HCT116 (cell line): ENCODE results near the gene WNK4. TPM values are rescaled to one million over a fixed set of nuclear protein-coding genes. Genes with fewer than 3 reads are reported as not detected.

Experiments
- ATAC-seq: fragments of 200-7000 bp; cut with Tn5 transposase; 2 replicates; pipeline ENCODE4 v1.9.1; 2020; ENCODE audit warnings: mild to moderate bottlenecking, moderate library complexity
- BruUV-seq: library from RNA; stranded (reverse); fragments of 400-500 nt; replicated peaks from 2 replicates; lab custom pipeline; 2021; lab: Mats Ljungman, UMichigan
- CTCF ChIA-PET: fragments of 300-600 bp; sonication (Branson Sonifier 250); formaldehyde crosslinking; loops from one replicate; lab custom pipeline; 2021; ENCODE audit warnings: antibody characterized with exemption; lab: Charles Lee
- POLR2A ChIA-PET: fragments of 300-600, 350-600 bp; sonication (Branson Sonifier 250); formaldehyde crosslinking; loops from one replicate; lab custom pipeline; 2021; ENCODE audit warnings: antibody characterized with exemption; lab: Charles Lee
- RAD21 ChIA-PET, 2 experiments: fragments of 300-600 bp; sonication (Branson Sonifier 250); formaldehyde crosslinking; loops; one replicate each; lab custom pipeline; 2023; ENCODE audit warnings: low total read pairs in 2 of 2; ENCODE audit not compliant: uncharacterized antibody in 2 of 2, unreplicated experiment in 2 of 2, low non-redundant PET in 1 of 2; lab: Charles Lee
- DNase-seq: peaks from one replicate; pipeline ENCODE4 v3.0.0-alpha.2; 2010; ENCODE audit warnings: low read depth, low spot score
- H2AFZ ChIP-seq: fragments of 200-600 bp; shearing (Covaris generic), sonication (generic); 2 replicates; pipeline ENCODE4 v1.6.1; 2017; ENCODE audit warnings: low read depth, mixed run types, mixed read lengths, antibody characterized with exemption, low read length; ENCODE audit not compliant: poor library complexity, severe bottlenecking
- H3K27ac ChIP-seq: 2 replicates; pipeline ENCODE4 v1.5.1; 2012; ENCODE audit warnings: low read depth, low read length
- H3K27me3 ChIP-seq: fragments of 200-600 bp; sonication (generic); 2 replicates; pipeline ENCODE4 v1.6.1; 2016; ENCODE audit warnings: mixed run types, low read length, mixed read lengths; ENCODE audit not compliant: insufficient read depth
- H3K36me3 ChIP-seq, 2 experiments: fragments of 200-500 bp in 1 of 2; fragments of 200-600 bp in 1 of 2; sonication (Bioruptor generic) in 1 of 2; sonication (generic) in 1 of 2; 2 replicates each; pipeline versions ENCODE4 v1.5.1 to v1.6.1; 2014 to 2016; ENCODE audit warnings: low read length in 2 of 2, inconsistent platforms in 1 of 2, mixed read lengths in 1 of 2, mixed run types in 1 of 2; ENCODE audit not compliant: insufficient read depth in 2 of 2, control insufficient read depth in 1 of 2
- H3K4me1 ChIP-seq, 2 experiments: fragments of 200-600 bp in 1 of 2; sonication (generic) in 1 of 2; 2 replicates each; pipeline versions ENCODE4 v1.5.1 to v1.6.1; 2012 to 2017; ENCODE audit warnings: low read length in 2 of 2, inconsistent platforms in 1 of 2, mild to moderate bottlenecking in 1 of 2, mixed read lengths in 1 of 2, mixed run types in 1 of 2, moderate library complexity in 1 of 2; ENCODE audit not compliant: insufficient read depth in 2 of 2, control insufficient read depth in 1 of 2
- H3K4me2 ChIP-seq: fragments of 200-600 bp; sonication (generic); 2 replicates; pipeline ENCODE4 v1.6.1; 2017; ENCODE audit warnings: mixed run types, low read length, mixed read lengths
- H3K4me3 ChIP-seq, 2 experiments: fragments of 200-600 bp in 1 of 2; sonication (generic) in 1 of 2; replicated peaks in 1 of 2; 2 replicates each; pipeline ENCODE4 v1.5.1; 2011 to 2016; ENCODE audit warnings: low read length in 2 of 2, control low read depth in 1 of 2, low read depth in 1 of 2, mild to moderate bottlenecking in 1 of 2, mixed read lengths in 1 of 2, mixed run types in 1 of 2
- H3K79me2 ChIP-seq: fragments of 200-600 bp; sonication (generic); 2 replicates; pipeline ENCODE4 v1.6.1; 2017; ENCODE audit warnings: mild to moderate bottlenecking, mixed run types, low read length, moderate library complexity, mixed read lengths; ENCODE audit not compliant: insufficient read depth
- H3K9ac ChIP-seq: fragments of 200-600 bp; sonication (generic); 2 replicates; pipeline ENCODE4 v1.6.1; 2016; ENCODE audit warnings: low read length, mixed read lengths
- H3K9me2 ChIP-seq: fragments of 200-600 bp; sonication (generic), shearing (Covaris generic); 2 replicates; pipeline ENCODE4 v1.6.1; 2017; ENCODE audit warnings: mixed run types, mild to moderate bottlenecking, moderate library complexity; ENCODE audit not compliant: insufficient read depth
- H3K9me3 ChIP-seq, 2 experiments: fragments of 200-500 bp in 1 of 2; fragments of 200-600 bp in 1 of 2; sonication (Bioruptor generic) in 1 of 2; sonication (generic) in 1 of 2; 2 replicates each; pipeline ENCODE4 v1.6.1; 2014 to 2017; ENCODE audit warnings: low read length in 2 of 2, mixed read lengths in 2 of 2, inconsistent platforms in 1 of 2, low read depth in 1 of 2, mild to moderate bottlenecking in 1 of 2, mixed run types in 1 of 2, moderate library complexity in 1 of 2; ENCODE audit not compliant: control insufficient read depth in 1 of 2, insufficient read depth in 1 of 2
- H4K20me1 ChIP-seq: fragments of 200-600 bp; sonication (generic), shearing (Covaris generic); 2 replicates; pipeline ENCODE4 v1.6.1; 2017; ENCODE audit warnings: mixed run types, mild to moderate bottlenecking, moderate library complexity; ENCODE audit not compliant: insufficient read depth
- CEBPB ChIP-seq: IDR thresholded peaks from 2 replicates; pipeline ENCODE4 v1.6.1; 2012; ENCODE audit warnings: low read depth
- CTCF ChIP-seq, 3 experiments: fragments of 200-600 bp in 1 of 3; sonication (generic) in 1 of 3; IDR thresholded peaks in 2 of 3; conservative IDR thresholded peaks in 1 of 3; 2 replicates each; pipeline ENCODE4 v1.5.1; 2012 to 2017; ENCODE audit warnings: low read depth in 2 of 3, low read length in 2 of 3, antibody characterized with exemption in 1 of 3, borderline replicate concordance in 1 of 3, control low read depth in 1 of 3, mild to moderate bottlenecking in 1 of 3, mixed read lengths in 1 of 3, mixed run types in 1 of 3, moderate library complexity in 1 of 3; ENCODE audit not compliant: insufficient read depth in 1 of 3
- ZBTB33 ChIP-seq: IDR thresholded peaks from 2 replicates; pipeline ENCODE4 v1.6.1; 2011; ENCODE audit warnings: mild to moderate bottlenecking, low read length, moderate library complexity; ENCODE audit not compliant: insufficient replicate concordance; ENCODE audit errors: extremely low read depth
- intact Hi-C: fragments of 100-400 bp; cut with micrococcal nuclease; formaldehyde crosslinking; loops from 2 replicates; pipeline ENCODE4 v1.10.0; 2022
- total RNA-seq: library from RNA; stranded (reverse); gene quantifications from one replicate; pipeline ENCODE4 v1.2.1, GENCODE V29; 2021; ENCODE audit not compliant: unreplicated experiment

WNK4 gene
- total RNA-seq, 1 experiment from 2014 or later = 4.5 TPM

- Histone ChIP-seq H3K9me3 (no peaks in the 10 kb centered on the region), H3K27ac (no peak overlapping the region), H2AFZ (no peak overlapping the region), H3K4me1 (peaks cover 3 to 20% of the 10 kb centered on the region in 2 experiments; a peak in 3 of 4 replicates), H3K4me2 (no peak overlapping the region), H3K36me3 (peaks cover under 1% of the 10 kb centered on the region in 2 experiments; a peak in 1 of 4 replicates), H3K9ac (no peak overlapping the region), H3K4me3 (no peak overlapping the region), H3K79me2 (no peaks in the 10 kb centered on the region), H4K20me1 (no peaks in the 10 kb centered on the region), H3K9me2 (no peaks in the 10 kb centered on the region), H3K27me3 (no peaks in the 10 kb centered on the region)
- DNase-seq (no peak), ATAC-seq (no peak)
- intact Hi-C loops = no loop called here
- CTCF ChIA-PET = no interaction called here
- POLR2A ChIA-PET = no interaction called here
- RAD21 ChIA-PET = no interaction called here
- BruUV-seq = no TSS peak
- no peak for TF ChIP-seq CEBPB
- TF ChIP-seq ZBTB33 = no peak
- TF ChIP-seq CTCF (IDR thresholded peaks at IDR 0.05 in 2 of 3, conservative IDR thresholded peaks at IDR 0.05 in 1 of 3; ENCODE audit: borderline replicate concordance in 1 of 3, insufficient read depth in 1 of 3, low read depth in 2 of 3, low read length in 2 of 3) = no peak
Observed at GRCh38 chr17:42784409-42784808, 4.0 kb downstream of the WNK4 start.
